ENCODE measurements around the gene SHROOM3.
A peak's percentile ranks its signal among the peaks of the same experiment; 100 is the strongest.

The SHROOM3 gene

DNA sequence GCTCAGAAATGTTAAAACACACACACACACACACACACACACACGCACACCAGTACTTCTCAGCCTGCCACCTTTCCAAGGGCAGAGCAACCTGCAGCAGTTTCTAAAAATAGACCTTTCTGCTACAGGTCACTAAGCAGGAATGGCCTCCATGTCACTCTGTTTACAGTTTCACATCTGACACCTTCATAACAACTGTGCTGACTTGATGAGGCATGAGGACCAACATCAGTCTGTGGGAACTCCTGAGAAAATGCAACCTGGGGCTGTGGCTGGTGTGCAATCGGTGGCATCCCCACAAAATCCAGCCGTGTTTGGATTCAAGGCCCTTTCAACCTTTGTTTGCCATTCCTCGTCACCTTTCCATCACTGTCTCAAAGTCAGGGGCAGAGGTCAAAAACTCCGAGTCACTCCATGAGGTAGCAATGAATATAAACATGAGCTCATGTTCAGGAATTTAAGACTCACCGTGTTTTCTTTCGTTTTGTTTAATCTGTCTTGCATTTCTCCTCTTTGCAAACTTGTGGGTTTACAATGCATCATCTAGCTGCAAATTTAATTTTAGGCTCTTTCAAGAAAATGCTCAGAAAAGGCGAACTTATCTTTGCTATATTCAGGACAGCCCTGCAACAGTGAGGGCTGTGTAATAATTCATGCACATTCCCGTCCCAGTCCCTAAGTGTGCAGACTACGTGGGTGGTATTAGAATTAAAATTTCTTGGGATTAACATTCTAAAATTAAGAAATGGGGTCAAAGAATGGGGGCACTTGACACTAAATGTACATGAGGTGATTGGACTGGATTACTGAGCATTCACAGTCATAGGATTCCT is 135.3 kb downstream of the SHROOM3 start:
- DNase-seq (ENCODE audit: low spot score): no peak

DNA sequence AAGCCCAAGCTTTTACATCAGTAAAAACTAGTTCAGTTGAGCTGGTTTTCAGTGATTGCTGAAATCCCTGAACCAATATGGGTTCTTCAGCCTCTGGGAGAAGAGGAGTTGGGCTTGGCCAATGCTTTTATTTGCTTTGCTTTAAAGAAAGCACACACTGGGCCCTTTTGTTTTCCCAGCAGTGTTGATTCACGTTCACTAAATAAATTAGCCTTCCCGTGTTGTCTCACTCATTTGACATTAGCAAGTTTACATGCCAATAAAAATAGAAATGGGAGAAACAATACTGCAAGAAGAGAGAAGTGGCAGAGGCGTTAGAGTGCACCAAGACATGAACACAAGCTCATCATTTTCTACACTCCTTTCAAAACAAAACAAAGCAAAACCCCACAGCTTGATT is 136.2 kb downstream of the SHROOM3 start:
- no peak for DNase-seq (ENCODE audit: low spot score)

DNA sequence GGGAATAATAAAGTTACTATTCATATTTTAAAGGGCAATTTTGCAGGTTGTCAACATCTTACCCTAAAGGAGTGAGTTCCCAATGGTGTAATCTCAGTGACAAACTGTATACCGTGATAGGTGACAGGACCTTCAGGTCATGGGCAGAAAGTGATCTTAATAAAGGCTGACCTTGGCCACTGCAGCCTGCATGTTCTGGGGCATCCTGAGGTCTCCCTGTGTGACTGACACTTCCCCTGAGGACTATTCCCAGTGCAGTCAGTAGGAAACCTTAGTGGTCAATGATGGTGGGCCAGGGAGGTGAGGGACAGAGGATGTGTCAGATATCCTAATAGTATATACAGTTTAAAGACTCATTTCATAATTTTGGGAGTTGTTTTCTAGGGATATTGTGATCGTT is 137.2 kb downstream of the SHROOM3 start:
- DNase-seq (ENCODE audit: low spot score): no peak

DNA sequence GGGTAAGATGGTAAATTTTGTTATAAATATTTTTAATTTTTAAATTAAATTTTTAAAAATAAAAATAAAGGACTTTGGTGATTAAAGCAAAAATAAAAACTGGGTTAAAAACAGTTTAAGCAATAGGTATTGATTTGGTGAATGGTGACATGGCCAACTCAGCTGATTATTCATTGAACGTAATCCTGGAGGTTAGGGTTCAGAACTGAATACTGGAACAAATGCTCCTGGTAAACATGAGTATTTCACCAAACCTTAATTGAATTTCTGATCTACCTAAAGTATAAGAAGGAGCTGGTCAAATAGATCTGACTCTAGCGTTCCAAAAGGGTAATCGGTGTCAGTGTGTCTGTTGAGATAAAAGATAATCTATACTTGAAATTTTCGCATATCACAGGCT is 141.8 kb downstream of the SHROOM3 start:
- DNase-seq (ENCODE audit: low spot score): no peak

DNA sequence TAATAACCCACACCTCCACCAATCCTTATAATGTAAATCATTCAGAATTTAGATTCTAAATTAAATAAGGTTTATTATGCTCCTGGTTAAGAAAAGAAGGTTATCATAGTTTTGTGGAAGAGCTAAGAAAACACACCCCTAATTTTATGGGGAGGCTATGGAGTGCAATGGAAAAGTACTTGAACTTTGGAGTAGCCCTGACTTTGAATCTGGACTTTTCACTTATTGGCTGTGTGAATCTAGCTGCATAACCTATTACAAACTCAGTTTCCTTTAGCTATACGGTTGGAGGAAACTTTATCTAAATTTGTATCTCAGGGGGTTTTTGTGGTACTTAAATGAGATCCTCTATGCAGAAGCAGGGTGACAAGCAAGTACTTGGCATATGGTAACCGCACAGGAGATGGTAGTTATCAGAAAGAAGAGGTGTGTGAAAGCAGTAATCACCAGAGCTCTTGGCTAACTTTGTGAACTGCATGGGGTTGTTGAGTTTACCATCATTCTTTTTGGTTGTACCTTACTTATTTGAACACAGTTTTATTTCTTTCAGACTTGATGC is 143.1 kb downstream of the SHROOM3 start:
- no peak for DNase-seq (ENCODE audit: low spot score)

DNA sequence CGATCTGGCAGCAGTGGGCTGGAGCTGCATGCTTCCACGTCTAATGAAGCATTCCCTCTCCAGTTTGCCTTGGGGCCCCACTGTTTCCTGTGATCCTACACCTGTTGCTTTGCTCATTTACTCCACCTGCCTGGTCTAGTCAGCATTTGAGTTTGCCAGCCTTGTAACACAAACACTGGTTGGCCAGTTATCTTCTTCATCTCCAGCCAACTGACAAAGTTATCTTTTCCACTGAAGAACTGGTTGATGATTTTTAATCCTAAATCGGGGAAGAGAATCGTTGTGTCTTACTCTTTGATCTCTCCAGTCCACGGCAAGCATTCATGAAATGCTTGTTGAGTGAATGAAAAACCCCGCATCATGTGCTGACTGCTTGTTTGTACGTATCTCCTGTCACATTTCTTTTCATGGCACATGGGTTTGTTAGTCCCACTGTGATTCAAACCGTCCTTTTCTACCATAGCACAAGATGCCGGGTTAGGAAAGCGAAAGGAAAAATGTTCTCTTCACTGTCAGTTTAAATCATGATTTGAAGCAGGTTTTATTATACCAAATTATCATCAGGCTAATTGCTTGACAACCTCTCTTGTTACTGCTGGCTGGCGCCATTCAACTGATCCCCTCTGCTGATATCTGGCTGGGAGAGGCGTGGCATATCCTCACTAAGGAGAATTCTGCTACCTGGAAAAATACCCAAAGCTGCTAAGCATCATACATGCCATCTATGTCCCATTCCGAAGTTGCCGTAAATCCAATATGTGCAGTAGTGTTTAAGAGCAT is 144.8 kb downstream of the SHROOM3 start:
- peak; percentile 20 for DNase-seq (ENCODE audit: low spot score)

DNA sequence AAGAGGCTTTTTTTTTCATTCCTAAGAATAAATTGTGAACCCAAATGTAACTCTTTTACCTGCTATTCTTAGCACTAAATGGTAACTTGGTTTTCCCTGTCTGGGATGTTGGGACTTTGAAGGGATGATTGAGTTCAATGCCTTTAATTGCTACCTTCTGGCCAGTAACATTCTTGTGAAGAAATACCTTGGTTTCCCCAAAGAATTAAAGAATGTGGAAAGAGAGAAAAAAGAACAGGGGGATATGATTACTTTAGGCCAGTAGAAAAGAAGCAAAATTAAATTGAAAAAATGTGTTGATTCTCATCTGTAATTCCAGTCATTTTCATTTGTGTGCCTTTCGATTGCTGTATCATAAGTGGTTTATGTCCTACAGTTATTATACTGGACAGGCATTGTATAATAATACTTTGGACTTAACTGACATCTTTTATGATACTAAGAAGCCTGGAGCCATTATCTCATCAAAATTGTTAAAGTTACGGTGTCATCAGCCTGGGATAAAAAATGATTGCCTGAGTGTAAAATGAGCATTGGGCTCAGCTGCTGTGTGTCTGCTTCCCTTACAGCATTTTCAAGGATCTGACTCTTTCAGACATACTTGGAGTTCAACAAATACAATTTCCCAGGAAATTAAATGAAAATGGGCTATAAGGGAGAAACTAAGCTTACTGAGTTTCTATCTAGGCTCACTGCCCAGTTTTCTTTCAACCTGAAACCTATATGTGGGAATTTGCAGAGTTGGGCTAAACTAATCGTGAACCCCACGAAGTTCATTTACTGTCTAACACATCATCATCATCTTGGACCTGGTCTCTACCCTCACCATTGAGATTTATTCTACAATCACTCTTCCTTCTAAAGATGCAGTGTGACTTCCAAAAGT is 146.3 kb downstream of the SHROOM3 start:
- no peak for DNase-seq (ENCODE audit: low spot score)

DNA sequence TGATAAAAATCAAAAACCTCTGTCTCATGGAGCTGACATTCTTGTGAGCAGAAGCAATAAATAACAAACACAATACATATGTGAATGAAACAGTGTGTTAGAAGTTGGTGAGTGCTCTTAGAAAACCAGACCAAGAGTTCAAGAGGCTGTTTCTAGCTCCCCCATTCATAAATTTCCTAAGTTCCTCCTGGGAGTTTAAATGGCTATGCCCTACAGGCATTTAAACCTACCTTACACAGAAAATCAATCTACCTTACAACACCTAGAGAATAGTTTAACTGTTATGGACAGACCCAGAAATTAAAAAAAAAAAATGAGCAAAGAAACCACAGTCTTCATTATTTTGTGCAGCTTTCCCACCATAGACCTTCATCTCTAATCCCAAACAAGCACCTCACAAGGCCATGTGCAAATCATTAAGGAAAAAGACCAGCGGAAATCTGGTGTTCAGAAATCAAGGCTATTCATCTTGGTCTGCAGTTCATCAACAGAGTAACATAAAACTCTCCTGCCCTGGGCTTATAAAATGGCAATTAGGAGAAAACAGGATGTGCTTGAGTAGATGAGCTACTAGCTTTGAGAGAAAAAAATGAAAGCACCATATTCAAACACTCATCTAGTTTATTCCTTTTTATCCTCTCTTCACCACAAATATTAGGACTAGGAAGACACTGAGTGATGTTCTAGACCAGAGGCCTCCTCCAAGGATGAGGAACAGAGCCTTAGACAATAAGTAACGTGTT is 147.2 kb downstream of the SHROOM3 start:
- DNase-seq (ENCODE audit: low spot score): no peak

DNA sequence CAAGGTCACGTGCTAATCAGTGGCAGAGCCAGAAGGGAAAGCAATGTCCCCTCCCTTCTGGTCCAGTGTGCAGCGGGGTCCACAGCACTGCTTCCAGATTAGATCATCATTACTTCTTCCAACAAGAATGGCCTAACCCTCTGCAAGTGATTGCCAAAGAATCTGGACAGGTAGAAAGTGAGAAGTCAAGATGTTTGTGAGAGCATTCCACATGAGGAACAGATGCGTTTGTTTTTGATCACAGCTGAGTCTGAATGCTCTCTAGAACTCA is 147.7 kb downstream of the SHROOM3 start:
- DNase-seq (ENCODE audit: low spot score): no peak

DNA sequence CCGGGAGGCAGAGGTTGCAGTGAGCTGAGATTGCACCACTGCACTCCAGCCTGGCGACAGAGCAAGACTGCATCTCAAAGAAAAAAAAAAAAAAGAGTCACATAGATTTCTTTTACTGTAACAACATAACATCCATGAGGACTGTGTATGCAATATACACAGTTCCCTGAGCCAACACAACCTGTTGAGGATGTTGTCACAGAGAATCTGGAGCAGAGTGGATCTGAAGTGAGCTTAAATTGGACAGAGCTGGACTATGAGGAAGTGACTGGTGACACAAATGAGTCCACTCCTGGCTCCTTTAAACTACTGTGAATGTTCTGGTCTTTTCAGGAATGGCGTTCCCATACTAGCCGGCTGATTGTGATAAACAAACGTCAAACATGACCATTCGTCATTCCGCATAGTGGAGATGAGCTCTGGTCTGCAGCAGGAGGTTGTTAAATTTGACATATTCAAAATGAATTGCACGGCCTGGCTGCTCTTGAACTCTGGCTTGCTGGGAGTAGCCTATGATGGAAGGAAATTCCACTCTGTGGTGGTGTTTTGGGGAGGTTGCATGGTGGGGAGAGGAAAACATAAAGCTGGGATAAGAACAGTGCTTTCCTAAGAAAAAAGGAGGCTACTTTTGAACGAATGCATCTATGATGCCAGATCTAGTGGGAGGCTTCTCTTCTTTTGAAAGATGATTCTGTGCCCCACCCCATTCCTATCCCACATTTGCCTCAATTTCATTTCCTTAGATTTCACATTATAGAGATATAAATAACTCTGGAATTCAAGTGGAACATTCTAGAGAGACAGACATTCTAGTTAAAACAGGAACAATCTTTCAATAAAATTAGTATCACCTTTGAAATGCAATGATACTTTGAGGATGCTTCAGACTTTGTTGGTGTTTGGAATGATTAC is 149.5 kb downstream of the SHROOM3 start:
- DNase-seq (ENCODE audit: low spot score): peak; percentile 6

DNA sequence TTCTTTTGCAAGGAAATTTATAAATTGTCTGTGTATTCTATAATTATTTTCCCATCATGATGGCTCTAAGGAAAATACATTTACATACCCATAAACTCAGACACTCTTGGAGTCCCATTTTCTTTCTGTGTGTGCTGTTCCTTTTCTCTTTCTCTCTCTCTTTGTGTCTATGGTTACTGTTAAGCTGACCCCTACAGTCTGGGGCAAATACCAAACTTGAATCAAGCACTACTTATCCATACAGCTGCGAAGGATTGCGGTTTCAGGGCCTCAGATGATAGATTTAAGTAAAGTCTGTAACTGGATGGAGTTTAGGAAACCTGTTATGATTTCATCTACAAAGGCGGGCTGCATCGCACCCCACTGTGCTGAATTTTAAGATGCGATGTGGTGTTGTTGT is 150.2 kb downstream of the SHROOM3 start:
- DNase-seq (ENCODE audit: low spot score): peak; percentile 61

DNA sequence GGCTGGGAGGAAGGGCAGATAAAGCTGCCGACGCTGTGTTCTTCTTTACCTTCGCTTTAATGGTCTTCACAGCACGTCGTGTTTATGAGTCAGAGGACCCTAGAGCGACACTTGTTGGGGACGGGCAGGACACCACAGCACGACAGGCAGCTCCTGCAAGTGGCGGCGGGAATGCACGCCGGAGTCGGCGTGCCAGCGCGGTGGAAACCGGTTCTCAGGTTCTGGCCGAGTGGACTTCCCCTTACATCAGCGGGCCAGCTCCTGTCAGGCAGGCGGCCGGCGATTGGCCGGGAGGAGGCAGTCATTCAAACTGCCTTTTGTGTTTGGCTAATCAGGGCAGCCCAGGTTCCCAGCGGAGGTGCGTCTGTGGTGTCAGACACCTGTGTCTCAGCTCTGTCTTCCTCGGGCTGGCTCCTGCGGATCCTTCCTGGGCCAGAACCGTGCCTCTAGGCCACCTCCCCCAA is 150.9 kb downstream of the SHROOM3 start:
- DNase-seq (ENCODE audit: low spot score): peak; percentile 93

DNA sequence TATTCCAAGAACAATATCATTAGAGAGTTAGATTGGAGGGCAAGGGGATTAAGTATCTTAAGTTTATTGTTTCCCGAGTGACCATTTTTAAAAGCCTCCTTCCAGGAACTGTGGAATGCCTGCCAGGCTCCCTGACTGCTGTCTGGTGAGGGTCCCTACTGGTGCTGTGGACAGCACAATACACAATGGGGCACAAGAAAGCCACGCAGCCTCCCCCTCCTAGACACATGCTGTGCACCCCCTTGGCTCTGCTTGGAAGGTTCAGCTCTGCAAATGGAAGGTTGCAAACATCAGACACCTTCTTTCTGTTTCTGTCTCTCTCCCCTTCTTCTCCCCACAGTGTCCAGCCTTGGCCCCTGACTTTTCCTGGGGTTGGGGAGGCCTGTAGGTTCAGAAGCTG is 153.2 kb downstream of the SHROOM3 start:
- no peak for DNase-seq (ENCODE audit: low spot score)

DNA sequence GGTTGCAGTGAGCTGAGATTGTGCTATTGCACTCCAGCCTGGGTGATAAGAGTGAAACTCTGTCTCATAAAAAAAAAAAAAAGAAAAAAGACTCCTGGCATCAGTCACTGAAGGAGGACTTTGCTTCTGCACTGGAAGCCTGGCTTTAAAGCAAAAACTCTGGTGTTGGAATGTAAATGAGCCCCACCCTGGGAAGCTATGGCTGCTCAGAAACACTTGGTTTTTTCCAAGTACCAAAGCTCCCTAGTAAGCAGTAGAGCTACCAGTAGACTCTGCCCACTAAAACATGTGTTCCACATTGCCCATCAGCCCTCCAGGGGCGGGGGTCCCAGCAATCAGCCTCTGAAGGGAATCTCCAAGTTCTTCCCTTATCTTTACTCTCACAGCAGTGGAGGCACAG is 154.4 kb downstream of the SHROOM3 start:
- DNase-seq (ENCODE audit: low spot score): peak; percentile 64

DNA sequence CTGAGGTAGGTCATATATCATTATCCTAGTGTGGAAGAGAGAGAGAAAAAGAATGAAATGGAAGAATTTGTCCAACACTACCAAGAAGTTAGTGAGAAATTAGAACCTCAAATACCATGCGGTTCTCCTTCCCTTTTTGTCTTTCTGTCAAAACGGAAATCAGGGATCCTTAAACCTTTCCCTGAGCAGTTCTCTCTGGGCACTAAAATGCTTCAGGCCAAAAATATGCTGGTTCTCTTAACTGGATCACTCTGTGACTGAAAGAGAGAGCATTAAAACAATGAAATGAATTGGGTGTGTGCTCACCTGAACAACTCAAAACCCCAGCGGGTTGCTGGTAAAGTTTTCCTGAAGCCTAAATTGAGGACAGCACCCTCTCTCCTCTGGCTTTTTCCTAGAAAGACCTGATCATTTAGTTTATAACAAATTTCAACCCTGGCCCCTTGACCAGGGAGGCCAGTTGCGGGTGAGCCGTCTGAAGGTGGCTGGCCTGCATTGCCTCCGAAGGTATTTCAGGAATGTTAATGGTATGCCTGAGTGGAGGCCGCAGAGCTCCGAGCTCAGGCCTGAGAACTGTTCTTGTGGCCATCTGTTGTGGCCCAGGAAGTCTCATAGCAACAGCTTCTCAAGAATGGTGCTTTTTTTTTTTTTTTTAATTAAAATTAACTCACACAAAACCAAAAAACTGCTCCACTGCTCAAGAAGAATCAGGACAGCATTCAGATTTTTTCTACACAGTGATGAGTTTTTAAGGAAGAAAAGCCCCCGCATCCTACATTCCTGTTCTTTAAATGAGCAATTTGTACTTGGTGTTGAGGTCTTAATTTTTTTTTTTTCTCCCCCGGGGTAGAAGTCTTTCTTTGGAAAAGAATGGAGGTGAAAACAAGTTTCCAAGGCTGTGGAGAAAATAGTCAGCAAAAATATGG is 155.1 kb downstream of the SHROOM3 start:
- peak; percentile 82 for DNase-seq (ENCODE audit: low spot score)

DNA sequence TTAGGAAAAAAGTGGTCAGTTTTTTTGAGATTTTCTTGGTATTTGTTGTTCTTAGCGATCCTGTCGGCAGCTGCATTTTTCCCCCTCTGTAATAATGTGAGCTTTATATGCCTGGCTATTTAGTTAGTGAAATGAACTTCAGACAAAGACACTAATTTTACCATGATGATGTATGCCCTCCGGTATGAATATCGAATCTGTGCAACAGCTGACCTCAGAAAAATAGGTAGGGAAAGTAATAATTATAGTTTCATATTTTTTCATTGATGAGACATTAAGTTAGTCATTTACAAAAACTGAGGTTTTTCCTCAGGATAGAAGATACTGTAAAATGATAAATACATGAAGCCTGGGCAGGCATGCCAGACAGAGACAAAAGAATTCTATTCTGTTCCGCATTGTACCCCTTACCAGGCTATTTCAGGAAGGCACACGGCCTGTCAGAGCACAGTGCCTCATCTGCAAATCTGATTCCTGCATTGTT is 155.8 kb downstream of the SHROOM3 start:
- DNase-seq (ENCODE audit: low spot score): no peak

DNA sequence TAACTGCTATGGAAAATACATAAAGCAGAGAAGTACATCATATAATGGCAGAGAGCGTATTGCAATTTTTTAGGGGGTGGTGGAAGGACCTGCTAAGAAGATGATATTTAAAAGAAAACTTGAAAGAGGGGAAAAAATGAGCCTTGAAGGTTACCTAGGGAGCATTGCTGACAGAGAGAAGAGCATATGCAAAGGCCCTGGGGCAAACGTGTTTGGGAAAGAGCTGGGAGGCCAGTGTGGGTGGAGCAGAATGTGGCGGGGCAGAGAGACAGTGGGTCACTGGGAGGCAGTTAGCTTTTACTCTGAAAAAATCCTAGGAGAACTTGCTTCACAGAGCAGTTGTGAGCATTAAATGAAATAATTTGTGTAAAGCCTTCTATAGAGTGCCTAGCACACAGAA is 157.0 kb downstream of the SHROOM3 start:
- no peak for DNase-seq (ENCODE audit: low spot score)

DNA sequence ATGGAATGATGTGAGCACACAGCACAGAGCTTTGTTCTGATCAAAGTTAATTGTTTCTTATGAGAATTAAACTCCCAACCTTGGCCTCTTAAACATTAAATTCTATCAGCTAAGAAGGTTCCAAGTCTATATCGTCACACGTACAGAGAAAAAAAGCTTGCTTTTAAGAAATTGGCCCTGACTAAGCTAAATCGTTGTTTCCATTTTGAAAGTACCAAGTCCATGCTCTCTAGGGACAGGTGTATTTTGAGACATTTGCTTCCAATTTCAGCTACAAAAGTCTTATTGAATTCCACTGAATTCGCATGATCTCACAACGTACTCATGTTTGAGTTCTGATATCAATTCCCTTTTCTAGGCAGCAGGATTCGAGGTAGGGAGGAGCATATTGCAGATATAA is 157.4 kb downstream of the SHROOM3 start:
- DNase-seq (ENCODE audit: low spot score): no peak

DNA sequence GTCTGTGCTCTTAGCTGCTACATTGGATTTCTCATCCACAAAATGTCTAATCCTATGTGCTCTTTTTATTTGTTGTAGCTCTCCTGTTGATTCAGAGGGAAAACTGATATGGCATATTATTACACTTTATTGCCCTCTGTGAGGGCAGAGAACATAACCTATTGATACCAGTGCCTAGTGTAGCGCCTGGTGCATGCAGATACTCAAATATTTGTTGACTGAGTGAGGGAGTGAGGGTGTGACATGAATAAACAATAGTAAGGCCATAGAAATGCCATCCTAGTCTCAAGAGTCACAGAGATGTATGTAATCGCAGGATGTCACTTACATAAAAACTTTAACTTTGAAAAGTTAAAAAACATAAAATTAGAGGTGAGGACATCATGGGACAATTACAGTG is 159.1 kb downstream of the SHROOM3 start:
- no peak for DNase-seq (ENCODE audit: low spot score)
